C4-2B (cell line): ENCODE measurements around the gene TP73.

Experiments
- H3K27ac ChIP-seq: fragments of 450-650 bp; 2 replicates; pipeline ENCODE4 v1.5.1; 2017
- ZFX ChIP-seq: fragments of 450-650 bp; IDR thresholded peaks from 2 replicates; pipeline ENCODE4 v1.6.1; 2017
- TF ChIP-seq, protein P1 (sequence below): fragments of 450-650 bp; conservative IDR thresholded peaks from 2 replicates; pipeline ENCODE4 v1.5.1; 2017; ENCODE audit warnings: mild to moderate bottlenecking

The TP73 gene

DNA sequence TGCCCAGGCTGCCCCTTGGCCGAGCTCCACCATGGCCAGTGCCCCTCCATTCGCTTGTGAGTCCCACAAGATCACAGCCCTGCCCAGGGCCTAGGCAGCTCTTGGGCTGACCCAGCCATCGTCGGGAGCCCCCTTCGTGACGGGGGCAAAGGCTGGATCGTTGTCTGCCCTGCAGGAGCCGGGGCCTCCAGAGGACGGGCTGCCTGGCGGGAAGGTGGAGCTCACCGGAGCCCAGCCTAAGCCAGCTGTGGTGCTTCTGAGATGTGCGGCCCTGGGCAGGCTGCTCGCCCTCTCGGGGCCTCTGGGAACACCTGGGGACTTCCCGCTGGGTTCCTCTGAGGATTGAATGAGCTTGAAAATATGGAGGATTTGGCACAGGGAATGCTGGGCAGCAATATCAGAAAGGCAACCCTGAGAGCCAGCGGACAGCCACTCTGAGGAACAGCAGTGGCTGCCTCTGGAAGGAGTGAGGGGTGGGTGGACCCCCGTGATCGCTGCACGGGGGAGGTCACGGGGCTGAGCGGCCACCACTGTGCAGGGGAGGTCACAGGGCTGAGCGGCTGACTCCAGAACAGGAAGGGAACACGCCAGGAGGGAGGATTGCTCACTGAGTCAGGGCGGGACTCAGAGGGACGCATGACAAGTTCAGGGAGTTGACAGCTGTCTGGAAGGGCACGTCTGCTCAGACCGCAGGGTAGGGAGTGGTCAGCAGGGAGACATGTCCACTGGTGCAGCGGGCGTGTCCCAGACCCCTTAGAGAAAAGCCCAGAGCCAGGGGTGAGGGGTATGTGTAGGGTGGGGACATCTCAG lies 19.3 kb downstream of the TP73 start:
- TF ChIP-seq, protein P1, sequence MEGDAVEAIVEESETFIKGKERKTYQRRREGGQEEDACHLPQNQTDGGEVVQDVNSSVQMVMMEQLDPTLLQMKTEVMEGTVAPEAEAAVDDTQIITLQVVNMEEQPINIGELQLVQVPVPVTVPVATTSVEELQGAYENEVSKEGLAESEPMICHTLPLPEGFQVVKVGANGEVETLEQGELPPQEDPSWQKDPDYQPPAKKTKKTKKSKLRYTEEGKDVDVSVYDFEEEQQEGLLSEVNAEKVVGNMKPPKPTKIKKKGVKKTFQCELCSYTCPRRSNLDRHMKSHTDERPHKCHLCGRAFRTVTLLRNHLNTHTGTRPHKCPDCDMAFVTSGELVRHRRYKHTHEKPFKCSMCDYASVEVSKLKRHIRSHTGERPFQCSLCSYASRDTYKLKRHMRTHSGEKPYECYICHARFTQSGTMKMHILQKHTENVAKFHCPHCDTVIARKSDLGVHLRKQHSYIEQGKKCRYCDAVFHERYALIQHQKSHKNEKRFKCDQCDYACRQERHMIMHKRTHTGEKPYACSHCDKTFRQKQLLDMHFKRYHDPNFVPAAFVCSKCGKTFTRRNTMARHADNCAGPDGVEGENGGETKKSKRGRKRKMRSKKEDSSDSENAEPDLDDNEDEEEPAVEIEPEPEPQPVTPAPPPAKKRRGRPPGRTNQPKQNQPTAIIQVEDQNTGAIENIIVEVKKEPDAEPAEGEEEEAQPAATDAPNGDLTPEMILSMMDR, result no peak
- TF ChIP-seq ZFX, result no peak
- H3K27ac ChIP-seq, result no peak overlapping the region

DNA sequence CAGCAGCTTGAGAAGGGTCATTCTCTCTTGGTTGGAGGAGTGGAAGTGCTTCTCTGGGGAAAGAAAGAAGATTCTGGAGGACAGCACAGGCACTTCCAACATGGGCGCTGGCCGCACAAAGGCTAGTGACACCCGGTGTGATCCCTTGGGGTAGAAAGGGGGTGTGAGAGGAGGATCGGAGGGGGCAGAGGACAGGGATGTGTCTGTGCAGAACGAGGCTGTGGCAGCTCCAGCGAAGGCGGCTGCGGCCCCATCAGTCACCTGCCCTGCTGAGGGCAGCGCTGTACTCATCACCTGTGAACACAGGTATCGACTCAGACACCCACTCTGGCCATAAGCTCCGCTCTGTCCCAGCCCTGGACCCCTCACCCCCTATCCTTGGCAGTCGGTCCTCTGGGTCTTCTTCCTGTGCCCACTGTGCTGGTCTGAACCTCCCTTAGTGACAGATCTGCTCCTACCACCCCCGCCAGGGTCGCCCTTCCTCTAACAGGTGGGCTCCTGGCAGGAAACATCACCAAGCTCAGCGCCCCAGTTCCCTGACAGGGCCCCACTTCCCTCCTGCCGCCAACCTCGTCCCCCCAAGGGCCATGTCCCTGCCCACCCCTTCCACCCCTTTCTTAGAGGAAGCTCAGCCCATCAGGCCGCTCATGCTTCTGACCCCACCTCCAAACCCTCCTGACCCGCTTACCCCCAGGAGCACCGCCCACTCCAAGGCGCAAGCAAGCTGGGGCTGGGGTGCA lies 20.1 kb downstream of the TP73 start:
- TF ChIP-seq ZFX, result no peak
- TF ChIP-seq, protein P1, result no peak
- no peak overlapping the region for H3K27ac ChIP-seq

DNA sequence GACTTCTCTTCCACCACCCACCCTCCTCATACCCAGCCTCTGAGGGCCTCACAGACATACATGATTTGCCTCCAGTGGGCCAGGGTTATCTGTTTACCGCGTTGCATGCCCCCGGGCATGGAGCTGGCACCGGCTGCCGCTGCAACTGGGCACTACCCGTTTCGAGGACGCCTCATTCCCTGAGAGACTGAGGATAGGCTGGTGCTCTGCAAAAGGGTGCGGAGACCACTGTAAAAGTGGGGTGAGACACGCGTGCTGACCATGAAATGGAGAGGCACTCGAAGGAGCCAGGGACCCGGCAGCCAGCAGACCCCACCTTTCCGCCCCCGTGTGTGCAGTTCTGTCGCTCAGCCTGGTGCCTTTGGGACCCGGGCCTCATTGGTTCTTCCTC lies 20.6 kb downstream of the TP73 start:
- no peak overlapping the region for H3K27ac ChIP-seq
- TF ChIP-seq ZFX, result no peak
- TF ChIP-seq, protein P1, result no peak

DNA sequence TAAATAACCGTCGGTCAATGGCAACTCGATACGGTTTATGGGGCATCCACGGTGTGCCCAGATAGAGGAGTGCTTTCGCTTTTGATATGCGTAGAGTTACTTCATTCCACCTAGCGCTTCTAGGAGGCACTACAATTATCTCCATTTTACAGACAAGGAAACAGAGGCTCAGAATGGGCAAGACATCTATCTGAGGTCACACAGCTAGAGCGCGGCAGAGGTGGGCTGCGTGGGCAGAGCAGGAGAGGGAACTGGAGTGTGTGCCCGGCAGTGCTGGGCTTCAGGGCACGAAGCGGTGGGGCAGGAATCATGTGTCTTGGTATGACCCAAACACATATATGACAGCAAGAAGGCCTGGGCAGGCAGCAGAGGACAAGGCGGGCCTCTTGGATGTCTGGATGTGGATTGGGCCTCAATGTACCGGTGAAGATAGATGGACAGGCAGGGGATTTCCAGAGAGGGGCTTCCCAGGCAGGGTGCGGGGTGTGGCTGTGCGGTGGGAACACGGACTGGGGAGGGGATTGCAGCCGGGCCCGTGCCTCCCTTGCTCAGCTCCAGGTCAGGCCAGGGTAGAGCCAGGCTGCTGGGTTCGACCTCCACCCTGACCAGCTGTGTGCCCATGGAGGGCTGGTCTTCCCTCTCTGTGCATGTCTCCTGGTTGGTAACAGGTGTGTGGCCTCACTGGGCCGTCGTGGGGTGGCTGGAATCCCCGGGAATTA lies 21.2 kb downstream of the TP73 start:
- TF ChIP-seq ZFX, result no peak
- TF ChIP-seq, protein P1, result no peak
- no peak overlapping the region; the same call in 1 of the 2 replicates for H3K27ac ChIP-seq

DNA sequence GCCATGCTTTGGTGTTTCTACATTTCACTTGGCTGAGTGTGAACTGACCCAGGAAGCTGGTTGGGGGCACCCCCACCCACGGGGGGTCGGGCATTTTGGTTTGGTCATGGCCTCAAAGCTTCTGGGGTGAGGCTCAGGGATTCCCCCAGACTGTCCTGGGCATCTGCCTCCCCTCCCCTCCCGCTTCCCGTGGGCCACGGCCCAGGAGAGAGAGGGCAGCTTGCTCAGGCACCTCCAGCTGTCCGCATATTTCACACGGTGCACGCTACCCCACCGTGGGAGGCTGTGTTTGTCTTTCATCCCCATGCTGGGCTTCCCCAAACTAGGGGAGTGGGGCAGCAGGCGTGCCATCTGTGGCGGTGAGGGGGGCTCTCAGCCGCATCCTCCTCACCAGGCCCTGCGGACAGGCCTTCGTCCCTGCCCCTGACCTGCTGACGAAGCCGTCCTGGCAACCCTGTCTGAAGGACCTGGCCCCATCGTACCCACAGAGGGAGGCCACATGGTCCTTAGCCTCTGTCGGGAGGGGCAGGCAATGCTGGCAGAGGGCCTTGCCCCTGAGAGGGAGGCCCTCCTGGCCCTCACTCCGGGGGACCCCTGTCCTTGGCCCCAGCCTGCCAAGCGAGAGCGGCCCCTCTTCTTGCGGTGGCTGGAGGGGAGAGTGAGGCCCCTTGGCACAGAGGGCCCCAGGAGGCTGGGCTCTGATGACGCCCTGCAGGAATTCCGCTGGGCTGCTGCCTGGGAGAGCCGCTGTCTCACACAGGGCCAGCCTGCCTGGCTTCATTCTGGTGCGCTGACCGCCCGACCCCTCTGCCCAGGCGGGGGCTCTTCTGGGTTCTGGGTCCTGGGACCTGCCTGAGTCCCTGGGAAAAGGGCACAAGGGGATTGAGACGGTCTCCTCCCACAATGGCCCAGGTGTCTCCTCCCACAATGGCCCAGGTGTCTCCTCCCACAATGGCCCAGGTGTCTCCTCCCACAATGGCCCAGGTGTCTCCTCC lies 22.1 kb downstream of the TP73 start:
- TF ChIP-seq, protein P1, result no peak
- TF ChIP-seq ZFX, result no peak
- peak overlapping the region; percentile 66 for H3K27ac ChIP-seq

DNA sequence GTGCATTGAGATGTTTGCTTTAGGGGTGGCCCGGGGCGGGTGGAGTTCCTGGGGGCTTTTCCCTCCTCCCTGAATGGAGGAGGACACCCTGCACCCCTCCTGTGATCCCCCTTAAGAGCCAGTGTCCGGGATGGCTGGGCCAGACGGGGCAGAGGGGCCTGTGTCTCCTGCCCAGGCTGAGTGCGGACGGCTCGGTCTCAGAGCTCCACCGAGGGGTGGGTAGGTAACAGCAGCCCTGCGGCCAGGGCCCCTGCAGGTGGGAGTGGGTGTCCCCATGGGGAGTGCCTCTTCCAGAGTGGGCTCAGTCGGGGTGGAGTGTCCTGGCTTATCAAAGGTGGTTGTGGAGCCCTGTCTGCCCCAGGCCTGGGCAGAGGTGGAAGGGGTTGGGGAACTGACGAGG lies 23.1 kb downstream of the TP73 start:
- peak overlapping the region; percentile 27 for H3K27ac ChIP-seq
- TF ChIP-seq ZFX, result no peak
- TF ChIP-seq, protein P1, result no peak
